ENCODE data around the gene ZSCAN23.
"Not testable (repeated sequence)": the region's sequence is repeated elsewhere in the genome, so short reads cannot be mapped to it uniquely, and the experiment has no call there.

ZSCAN23 gene

DNA sequence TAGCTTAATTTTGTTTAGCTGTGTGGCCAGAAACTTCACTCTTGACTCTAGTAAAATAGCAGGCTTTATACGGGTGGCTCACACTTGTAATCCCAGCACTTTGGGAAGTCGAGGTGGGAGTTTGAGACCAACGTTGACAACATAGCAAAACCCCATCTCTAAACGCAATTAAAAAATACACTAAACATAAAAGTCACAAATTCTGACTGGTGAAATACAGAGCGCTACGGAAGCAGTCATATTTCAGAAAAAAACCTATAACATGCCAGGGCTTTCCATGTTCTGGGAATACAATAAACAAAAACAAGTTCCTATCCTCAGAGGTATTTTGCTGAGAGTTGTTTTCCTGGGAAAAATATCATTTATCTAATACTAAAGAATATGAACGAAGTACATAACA lies 24.8 kb upstream of the ZSCAN23 start:
- DNase-seq (ENCODE audit: low read depth, low spot score), result no peak
- CTCF ChIA-PET, result interaction anchor here (1.0 kb wide), 1 partner anchor 14 kb away, joined by 3 read pairs; no protein-coding TSS in a partner anchor
- TF ChIP-seq, protein P1, sequence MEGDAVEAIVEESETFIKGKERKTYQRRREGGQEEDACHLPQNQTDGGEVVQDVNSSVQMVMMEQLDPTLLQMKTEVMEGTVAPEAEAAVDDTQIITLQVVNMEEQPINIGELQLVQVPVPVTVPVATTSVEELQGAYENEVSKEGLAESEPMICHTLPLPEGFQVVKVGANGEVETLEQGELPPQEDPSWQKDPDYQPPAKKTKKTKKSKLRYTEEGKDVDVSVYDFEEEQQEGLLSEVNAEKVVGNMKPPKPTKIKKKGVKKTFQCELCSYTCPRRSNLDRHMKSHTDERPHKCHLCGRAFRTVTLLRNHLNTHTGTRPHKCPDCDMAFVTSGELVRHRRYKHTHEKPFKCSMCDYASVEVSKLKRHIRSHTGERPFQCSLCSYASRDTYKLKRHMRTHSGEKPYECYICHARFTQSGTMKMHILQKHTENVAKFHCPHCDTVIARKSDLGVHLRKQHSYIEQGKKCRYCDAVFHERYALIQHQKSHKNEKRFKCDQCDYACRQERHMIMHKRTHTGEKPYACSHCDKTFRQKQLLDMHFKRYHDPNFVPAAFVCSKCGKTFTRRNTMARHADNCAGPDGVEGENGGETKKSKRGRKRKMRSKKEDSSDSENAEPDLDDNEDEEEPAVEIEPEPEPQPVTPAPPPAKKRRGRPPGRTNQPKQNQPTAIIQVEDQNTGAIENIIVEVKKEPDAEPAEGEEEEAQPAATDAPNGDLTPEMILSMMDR (IDR thresholded peaks at IDR 0.05; ENCODE audit: insufficient read depth, low read length, missing control alignments), result no peak
- POLR2A ChIA-PET, result interaction anchor here (0.6 kb wide), 1 partner anchor 33 kb away, joined by 3 read pairs; no protein-coding TSS in a partner anchor
- H3K4me3 ChIP-seq (ENCODE audit: low read depth, low read length), result no peak overlapping the region

DNA sequence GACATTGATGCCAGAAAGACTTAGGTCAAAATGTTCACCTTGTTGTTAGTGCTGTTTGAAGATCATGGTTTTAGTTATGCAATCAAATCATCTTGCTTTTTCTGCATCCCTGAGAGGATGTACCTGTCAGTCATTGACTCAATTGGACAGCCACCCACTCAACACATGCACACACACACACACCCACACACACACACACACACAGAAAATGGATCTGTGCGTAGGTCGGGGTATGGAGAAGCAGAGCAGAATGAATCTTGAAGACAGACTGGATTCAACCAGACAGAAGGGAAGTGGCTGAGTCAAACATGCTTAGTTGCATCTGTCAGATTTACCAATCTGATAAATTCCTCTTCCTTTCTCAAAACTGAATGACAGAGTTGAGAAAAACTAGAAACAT lies 19.1 kb upstream of the ZSCAN23 start:
- no peak overlapping the region for H3K4me3 ChIP-seq (ENCODE audit: low read depth, low read length)
- TF ChIP-seq, protein P1 (IDR thresholded peaks at IDR 0.05; ENCODE audit: insufficient read depth, low read length, missing control alignments), result no peak
- ChIA-PET CTCF (no interaction called here), POLR2A (no interaction called here)
- no peak for DNase-seq (ENCODE audit: low read depth, low spot score)

DNA sequence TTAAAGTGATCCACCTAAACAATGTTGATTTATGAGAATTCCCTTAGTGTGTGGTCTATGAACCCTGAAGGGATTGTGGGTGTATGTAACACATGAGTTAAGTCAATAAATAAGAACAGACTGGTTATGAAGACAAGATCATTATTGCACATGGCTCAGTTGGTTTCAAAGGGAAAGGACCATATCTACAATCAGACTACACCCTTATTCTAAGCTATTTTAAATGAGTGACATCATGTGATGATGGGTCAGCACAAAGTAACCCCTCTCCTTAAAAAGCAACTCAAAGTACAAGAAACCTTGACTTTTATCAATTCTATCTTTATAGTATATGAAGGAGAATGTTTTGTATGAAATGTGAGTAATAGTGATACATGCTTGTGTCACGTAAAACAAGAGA lies 15.3 kb upstream of the ZSCAN23 start:
- ChIA-PET CTCF (no interaction called here), POLR2A (no interaction called here)

DNA sequence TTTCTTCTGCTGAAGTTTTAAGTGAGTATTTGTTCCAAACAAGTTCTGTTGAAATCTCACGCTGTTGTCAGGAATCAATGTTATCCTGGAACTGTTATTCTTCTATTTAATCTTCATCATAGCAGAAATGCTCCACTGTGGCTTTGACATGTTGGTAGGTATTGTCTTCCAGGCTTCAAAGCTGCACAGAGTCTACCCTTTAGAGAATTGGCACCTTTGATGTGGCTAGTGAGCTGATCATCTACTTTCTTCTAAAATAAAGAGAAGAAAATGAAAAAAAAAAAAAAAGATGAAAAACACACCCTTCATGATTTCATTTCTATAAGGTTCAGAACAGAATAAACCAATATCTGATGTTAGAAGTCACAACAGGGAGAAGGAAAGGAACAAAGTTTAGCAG lies 5.8 kb upstream of the ZSCAN23 start:
- CTCF ChIA-PET, result no interaction called here
- no peak overlapping the region for H3K4me3 ChIP-seq (ENCODE audit: low read depth, low read length)
- POLR2A ChIA-PET, result no interaction called here
- TF ChIP-seq, protein P1 (IDR thresholded peaks at IDR 0.05; ENCODE audit: insufficient read depth, low read length, missing control alignments), result no peak
- DNase-seq (ENCODE audit: low read depth, low spot score), result no peak

More for the DNA sequence above, 15.3 kb upstream of the ZSCAN23 start:
- TF ChIP-seq, protein P1 (IDR thresholded peaks at IDR 0.05; ENCODE audit: insufficient read depth, low read length, missing control alignments), result no peak
- no peak overlapping the region for H3K4me3 ChIP-seq (ENCODE audit: low read depth, low read length)
- no peak for DNase-seq (ENCODE audit: low read depth, low spot score)

DNA sequence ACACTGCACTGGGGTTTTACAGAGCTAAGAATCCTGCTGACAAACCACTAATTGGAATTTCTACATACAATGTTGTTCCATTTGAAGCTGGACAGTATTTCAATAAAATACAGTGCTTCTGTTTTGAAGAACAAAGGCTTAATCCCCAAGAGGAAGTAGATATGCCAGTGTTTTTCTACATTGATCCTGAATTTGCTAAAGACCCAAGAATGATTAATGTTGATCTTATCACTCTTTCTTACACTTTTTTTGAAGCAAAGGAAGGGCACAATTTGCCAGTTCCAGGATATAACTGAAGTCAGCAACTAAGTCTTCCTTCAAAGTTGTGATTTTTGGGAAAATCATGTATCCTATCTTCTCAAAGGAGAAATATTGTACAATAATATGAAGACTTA lies 4.2 kb upstream of the ZSCAN23 start:
- POLR2A ChIA-PET; DNase-seq (ENCODE audit: low read depth, low spot score): not testable (repeated sequence)
- peak overlapping the region; percentile 62 for H3K4me3 ChIP-seq (ENCODE audit: low read depth, low read length)
- CTCF ChIA-PET, result interaction anchor here (1.3 kb wide), 1 partner anchor 18 kb away, joined by 3 read pairs; no protein-coding TSS in a partner anchor

DNA sequence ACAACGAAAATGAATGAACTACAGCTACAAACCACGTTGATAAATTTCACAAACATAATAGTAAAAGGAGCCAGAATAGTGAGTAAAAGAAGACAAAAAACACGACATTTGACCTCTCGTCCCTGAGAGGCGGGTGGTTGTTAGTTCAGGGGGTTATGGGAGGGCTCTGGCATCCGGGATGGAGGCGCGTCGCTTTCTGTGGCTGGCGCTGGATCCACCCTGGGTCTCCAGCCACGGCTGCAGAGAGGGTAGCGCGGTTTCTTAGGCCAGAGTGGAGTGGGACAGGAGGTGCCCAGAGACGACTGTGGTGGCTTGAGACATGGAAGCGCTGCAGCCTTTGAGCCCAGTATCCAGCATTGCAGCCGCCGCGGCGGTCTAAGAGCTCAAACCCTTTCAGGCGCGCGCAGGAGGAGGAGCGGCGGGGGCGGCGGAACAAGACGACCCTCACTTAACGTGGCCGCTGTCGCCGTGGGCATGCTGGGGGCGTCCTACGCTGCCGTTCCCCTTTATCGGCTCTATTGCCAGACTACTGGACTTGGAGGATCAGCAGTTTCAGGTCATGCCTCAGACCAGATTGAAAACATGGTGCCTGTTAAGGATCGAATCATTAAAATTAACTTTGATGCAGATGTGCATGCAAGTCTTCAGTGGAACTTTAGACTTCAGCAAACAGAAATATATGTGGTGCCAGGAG lies 3.7 kb upstream of the ZSCAN23 start:
- CTCF ChIA-PET, result interaction anchor here (1.3 kb wide), 1 partner anchor 19 kb away, joined by 3 read pairs; no protein-coding TSS in a partner anchor
- H3K4me3 ChIP-seq (ENCODE audit: low read depth, low read length), result peak overlapping the region; percentile 62
- POLR2A ChIA-PET, result no interaction called here
- TF ChIP-seq, protein P1 (IDR thresholded peaks at IDR 0.05; ENCODE audit: insufficient read depth, low read length, missing control alignments), result no peak
- no peak for DNase-seq (ENCODE audit: low read depth, low spot score)

DNA sequence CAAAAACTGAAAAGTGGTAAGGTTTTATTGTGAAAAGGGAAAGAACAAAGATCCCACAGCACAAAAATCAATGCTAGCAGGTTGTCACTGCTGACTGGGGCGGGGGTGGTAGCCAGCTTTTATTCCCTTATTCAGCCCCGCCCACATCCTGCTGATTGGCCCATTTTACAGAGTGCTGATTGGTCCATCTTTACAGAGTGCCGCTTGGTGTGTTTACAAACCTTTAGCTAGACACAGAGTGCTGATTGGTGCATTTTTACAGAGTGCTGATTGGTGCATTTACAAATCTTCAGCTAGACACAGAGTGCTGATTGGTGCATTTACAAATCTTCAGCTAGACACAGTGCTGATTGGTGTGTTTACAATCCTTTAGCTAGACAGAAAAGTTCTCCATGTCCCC lies 1.5 kb upstream of the ZSCAN23 start:
- CTCF ChIA-PET; H3K4me3 ChIP-seq (ENCODE audit: low read depth, low read length); DNase-seq (ENCODE audit: low read depth, low spot score); POLR2A ChIA-PET: not testable (repeated sequence)
